Measurements from ENCODE around the gene ZNF787.

Gene ZNF787

GRCh38 chr19:56158170-56158757, 37.2 kb upstream of the ZNF787 start:
- H3K36me3 ChIP-seq (ENCODE audit: insufficient read depth): no peaks in the 10 kb centered on the region
- H3K9ac ChIP-seq: no peak overlapping the region
- H3K4me1 ChIP-seq (ENCODE audit: low read depth, poor library complexity, severe bottlenecking): no peaks in the 10 kb centered on the region
- no peaks in the 10 kb centered on the region for H3K79me2 ChIP-seq (ENCODE audit: insufficient read depth, low read depth)
- H3K27me3 ChIP-seq (ENCODE audit: insufficient read depth, low read depth): no peaks in the 10 kb centered on the region
- H3K4me3 ChIP-seq (IDR thresholded peaks at IDR 0.05; ENCODE audit: insufficient read depth, low read depth, low read length): no peak overlapping the region
- H4K20me1 ChIP-seq (ENCODE audit: insufficient read depth): no peaks in the 10 kb centered on the region
- no peak overlapping the region for H3K27ac ChIP-seq
- no peak overlapping the region for H2AFZ ChIP-seq (ENCODE audit: low read depth)
- no peak overlapping the region for H3K4me2 ChIP-seq
- TF ChIP-seq, protein P1, sequence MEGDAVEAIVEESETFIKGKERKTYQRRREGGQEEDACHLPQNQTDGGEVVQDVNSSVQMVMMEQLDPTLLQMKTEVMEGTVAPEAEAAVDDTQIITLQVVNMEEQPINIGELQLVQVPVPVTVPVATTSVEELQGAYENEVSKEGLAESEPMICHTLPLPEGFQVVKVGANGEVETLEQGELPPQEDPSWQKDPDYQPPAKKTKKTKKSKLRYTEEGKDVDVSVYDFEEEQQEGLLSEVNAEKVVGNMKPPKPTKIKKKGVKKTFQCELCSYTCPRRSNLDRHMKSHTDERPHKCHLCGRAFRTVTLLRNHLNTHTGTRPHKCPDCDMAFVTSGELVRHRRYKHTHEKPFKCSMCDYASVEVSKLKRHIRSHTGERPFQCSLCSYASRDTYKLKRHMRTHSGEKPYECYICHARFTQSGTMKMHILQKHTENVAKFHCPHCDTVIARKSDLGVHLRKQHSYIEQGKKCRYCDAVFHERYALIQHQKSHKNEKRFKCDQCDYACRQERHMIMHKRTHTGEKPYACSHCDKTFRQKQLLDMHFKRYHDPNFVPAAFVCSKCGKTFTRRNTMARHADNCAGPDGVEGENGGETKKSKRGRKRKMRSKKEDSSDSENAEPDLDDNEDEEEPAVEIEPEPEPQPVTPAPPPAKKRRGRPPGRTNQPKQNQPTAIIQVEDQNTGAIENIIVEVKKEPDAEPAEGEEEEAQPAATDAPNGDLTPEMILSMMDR (conservative IDR thresholded peaks at IDR 0.05; ENCODE audit: low read depth, low read length): no peak

DNA sequence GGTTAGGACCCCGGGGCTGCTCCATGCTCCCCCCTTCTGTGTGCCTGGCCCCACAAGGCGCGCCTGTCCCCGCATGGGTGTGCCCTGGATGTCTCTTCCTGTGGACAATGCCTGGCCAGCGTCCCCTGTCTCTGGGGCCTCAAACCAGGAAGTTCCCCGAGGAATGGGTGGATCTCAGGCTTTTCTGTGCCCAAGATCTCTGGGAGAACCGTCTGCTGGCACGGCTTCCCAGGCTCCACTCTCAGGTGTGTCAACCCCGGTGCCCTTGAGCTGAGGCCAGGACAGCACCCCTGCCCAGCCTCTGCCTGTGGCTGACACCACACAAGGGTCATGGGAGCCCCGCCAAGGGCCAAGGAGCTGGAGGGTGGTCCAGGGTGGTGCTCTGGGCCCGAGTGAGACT, 35.7 kb upstream of the ZNF787 start:
- no peaks in the 10 kb centered on the region for H4K20me1 ChIP-seq (ENCODE audit: insufficient read depth)
- H3K4me1 ChIP-seq (ENCODE audit: low read depth, poor library complexity, severe bottlenecking): no peaks in the 10 kb centered on the region
- H2AFZ ChIP-seq (ENCODE audit: low read depth): no peak overlapping the region
- H3K4me2 ChIP-seq: no peak overlapping the region
- no peak overlapping the region for H3K4me3 ChIP-seq (IDR thresholded peaks at IDR 0.05; ENCODE audit: insufficient read depth, low read depth, low read length)
- H3K27ac ChIP-seq: no peak overlapping the region
- no peaks in the 10 kb centered on the region for H3K27me3 ChIP-seq (ENCODE audit: insufficient read depth, low read depth)
- TF ChIP-seq, protein P1 (conservative IDR thresholded peaks at IDR 0.05; ENCODE audit: low read depth, low read length): no peak
- H3K9ac ChIP-seq: no peak overlapping the region
- H3K79me2 ChIP-seq (ENCODE audit: insufficient read depth, low read depth): no peaks in the 10 kb centered on the region
- H3K36me3 ChIP-seq (ENCODE audit: insufficient read depth): no peaks in the 10 kb centered on the region

DNA sequence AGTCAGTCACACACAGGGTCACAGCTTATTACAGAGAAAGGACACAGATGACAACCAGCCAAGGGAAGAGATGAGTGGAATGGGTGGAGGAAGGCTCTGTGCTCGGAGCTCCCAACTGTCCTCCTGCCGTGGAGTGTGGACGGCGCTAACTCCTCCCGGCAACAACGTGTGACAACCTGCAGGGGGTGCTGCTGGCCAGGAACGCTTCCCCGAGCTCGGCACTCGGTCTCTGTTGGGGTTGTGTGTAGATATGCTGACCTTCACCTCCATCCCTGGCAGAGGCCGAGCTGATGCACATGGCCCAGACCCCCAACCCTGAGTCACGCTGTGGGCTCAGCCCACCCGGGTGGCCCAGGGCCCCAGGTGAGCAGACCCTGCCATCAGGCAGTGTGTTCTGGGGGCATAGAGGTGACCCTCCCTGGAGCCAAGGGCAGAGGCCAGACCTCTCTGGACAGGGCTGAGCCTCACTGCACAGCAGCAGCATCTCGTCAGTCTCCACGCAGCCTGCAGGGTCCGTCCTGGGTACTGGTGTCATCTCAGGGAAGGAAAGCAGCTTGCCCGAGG, 34.1 kb upstream of the ZNF787 start:
- H3K36me3 ChIP-seq (ENCODE audit: insufficient read depth): no peaks in the 10 kb centered on the region
- no peak overlapping the region for H2AFZ ChIP-seq (ENCODE audit: low read depth)
- no peaks in the 10 kb centered on the region for H4K20me1 ChIP-seq (ENCODE audit: insufficient read depth)
- H3K27me3 ChIP-seq (ENCODE audit: insufficient read depth, low read depth): no peaks in the 10 kb centered on the region
- H3K4me3 ChIP-seq (IDR thresholded peaks at IDR 0.05; ENCODE audit: insufficient read depth, low read depth, low read length): no peak overlapping the region
- H3K27ac ChIP-seq: no peak overlapping the region
- TF ChIP-seq, protein P1 (conservative IDR thresholded peaks at IDR 0.05; ENCODE audit: low read depth, low read length): 0 out of 2 replicates have a peak, but pooled peaks have one; percentile 30
- no peaks in the 10 kb centered on the region for H3K4me1 ChIP-seq (ENCODE audit: low read depth, poor library complexity, severe bottlenecking)
- H3K79me2 ChIP-seq (ENCODE audit: insufficient read depth, low read depth): no peaks in the 10 kb centered on the region
- no peak overlapping the region for H3K9ac ChIP-seq
- no peak overlapping the region for H3K4me2 ChIP-seq

DNA sequence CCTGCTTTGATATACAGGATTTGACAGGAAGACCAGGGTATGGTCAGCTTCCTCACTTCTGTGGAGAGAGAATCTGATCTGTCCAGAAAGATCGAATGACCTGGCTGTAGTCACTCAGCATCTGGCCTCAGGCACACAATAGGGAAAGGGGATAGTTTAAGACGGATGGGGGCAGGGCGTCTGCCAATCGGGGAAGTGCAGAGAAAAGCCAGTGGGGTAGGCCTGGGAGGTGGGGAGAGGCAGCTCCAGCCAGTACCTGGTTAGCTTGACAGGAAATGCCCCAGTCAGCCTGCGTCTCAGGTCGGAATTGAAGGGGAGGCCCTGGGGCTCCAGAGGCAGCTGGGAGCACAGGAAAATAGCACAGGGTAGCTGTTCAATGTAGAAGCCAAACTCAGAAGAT, 32.4 kb upstream of the ZNF787 start:
- H4K20me1 ChIP-seq (ENCODE audit: insufficient read depth): no peaks in the 10 kb centered on the region
- H3K27ac ChIP-seq: no peak overlapping the region
- no peak overlapping the region for H2AFZ ChIP-seq (ENCODE audit: low read depth)
- TF ChIP-seq, protein P1 (conservative IDR thresholded peaks at IDR 0.05; ENCODE audit: low read depth, low read length): no peak
- H3K4me1 ChIP-seq (ENCODE audit: low read depth, poor library complexity, severe bottlenecking): no peaks in the 10 kb centered on the region
- no peaks in the 10 kb centered on the region for H3K79me2 ChIP-seq (ENCODE audit: insufficient read depth, low read depth)
- no peaks in the 10 kb centered on the region for H3K27me3 ChIP-seq (ENCODE audit: insufficient read depth, low read depth)
- no peaks in the 10 kb centered on the region for H3K36me3 ChIP-seq (ENCODE audit: insufficient read depth)
- no peak overlapping the region for H3K4me2 ChIP-seq
- no peak overlapping the region for H3K9ac ChIP-seq
- H3K4me3 ChIP-seq (IDR thresholded peaks at IDR 0.05; ENCODE audit: insufficient read depth, low read depth, low read length): no peak overlapping the region
